Neutrophil (primary cell): Measurements from ENCODE around the gene TPPP.

ENCODE experiments used
- H3K27ac ChIP-seq: fragments of 200-600 bp; sonication (generic); 2 replicates; pipeline ENCODE4 v1.5.1; 2016; ENCODE audit warnings: mild to moderate bottlenecking, moderate library complexity
- H3K27me3 ChIP-seq: fragments of 200-600 bp; sonication (generic); 2 replicates; pipeline ENCODE4 v1.6.0; 2016; ENCODE audit warnings: mild to moderate bottlenecking
- H3K36me3 ChIP-seq: fragments of 200-600 bp; sonication (generic); 2 replicates; pipeline ENCODE4 v1.5.1; 2017
- H3K4me1 ChIP-seq, 2 experiments: fragments of 200-600 bp in 1 of 2; sonication (generic) in 1 of 2; 1 replicate in 1 of 2; 2 replicates in 1 of 2; pipeline versions ENCODE4 v1.5.1 to v1.6.1; 2013 to 2016; ENCODE audit warnings: low read depth in 1 of 2, low read length in 1 of 2, mild to moderate bottlenecking in 1 of 2, moderate library complexity in 1 of 2; ENCODE audit not compliant: control insufficient read depth in 1 of 2, insufficient read depth in 1 of 2
- H3K4me3 ChIP-seq, 2 experiments: fragments of 200-600 bp in 1 of 2; sonication (generic) in 1 of 2; 1 replicate in 1 of 2; 2 replicates in 1 of 2; pipeline ENCODE4 v1.5.1; 2013 to 2016; ENCODE audit warnings: low read depth in 1 of 2, low read length in 1 of 2, mild to moderate bottlenecking in 1 of 2, moderate library complexity in 1 of 2
- H3K9me3 ChIP-seq: fragments of 200-600 bp; sonication (generic); 2 replicates; pipeline ENCODE4 v1.5.1; 2016
- TF ChIP-seq, protein P1 (sequence below): fragments of 200-600 bp; sonication (generic); IDR thresholded peaks from 2 replicates; pipeline ENCODE4 v1.5.1; 2016; ENCODE audit warnings: antibody characterized with exemption

TPPP gene

DNA sequence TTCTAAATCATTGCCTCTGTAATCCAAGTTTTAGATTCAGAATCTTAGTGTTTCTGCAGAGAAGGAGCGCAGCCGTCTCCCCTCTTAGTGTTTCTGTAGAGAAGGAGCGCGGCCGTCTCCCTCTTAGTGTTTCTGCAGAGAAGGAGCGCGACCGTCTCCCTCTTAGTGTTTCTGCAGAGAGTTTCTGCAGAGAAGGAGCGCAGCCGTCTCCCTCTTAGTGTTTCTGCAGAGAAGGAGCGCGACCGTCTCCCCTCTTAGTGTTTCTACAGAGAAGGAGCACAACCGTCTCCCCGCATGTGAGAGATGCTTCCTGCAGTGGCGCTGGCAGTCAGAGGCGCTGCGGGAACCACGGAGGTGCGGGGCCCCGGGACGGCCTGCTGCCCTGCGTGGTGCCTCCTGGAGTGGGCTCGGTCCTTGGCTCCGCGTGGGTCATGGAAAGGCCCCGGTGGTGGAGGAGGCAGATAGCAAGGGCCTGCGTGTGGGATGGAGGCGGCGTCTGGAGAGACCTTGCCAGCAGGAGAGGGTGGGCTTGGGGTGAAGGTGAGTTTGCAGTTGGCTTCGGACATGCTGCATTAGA, 70.1 kb downstream of the TPPP start:
- TF ChIP-seq, protein P1, sequence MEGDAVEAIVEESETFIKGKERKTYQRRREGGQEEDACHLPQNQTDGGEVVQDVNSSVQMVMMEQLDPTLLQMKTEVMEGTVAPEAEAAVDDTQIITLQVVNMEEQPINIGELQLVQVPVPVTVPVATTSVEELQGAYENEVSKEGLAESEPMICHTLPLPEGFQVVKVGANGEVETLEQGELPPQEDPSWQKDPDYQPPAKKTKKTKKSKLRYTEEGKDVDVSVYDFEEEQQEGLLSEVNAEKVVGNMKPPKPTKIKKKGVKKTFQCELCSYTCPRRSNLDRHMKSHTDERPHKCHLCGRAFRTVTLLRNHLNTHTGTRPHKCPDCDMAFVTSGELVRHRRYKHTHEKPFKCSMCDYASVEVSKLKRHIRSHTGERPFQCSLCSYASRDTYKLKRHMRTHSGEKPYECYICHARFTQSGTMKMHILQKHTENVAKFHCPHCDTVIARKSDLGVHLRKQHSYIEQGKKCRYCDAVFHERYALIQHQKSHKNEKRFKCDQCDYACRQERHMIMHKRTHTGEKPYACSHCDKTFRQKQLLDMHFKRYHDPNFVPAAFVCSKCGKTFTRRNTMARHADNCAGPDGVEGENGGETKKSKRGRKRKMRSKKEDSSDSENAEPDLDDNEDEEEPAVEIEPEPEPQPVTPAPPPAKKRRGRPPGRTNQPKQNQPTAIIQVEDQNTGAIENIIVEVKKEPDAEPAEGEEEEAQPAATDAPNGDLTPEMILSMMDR: no peak
- Histone ChIP-seq H3K9me3 (no peaks in the 10 kb centered on the region), H3K4me3 (no peak overlapping the region), H3K36me3 (peaks cover 64% of the 10 kb centered on the region), H3K27ac (no peak overlapping the region), H3K4me1 (no peaks in the 10 kb centered on the region), H3K27me3 (no peaks in the 10 kb centered on the region)

DNA sequence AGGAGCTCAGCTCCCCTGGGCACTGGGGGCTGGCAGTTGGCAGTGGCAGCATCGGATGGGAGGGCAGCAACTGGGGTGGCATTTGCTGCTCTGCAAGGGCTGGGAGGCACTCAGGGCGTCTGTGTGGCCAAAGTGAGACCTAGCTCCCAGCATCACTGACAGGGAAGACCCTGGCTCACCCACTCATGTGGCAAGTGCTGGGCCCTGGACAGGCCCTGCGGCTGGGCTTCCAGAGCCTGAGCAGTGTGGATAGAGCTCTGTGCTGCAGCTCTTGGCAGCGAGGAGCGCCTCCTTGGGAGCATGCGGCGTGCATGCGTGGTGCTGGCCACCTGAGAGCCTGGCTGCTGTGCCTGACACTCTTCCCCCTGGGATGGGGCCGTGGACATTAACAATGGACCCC, 70.8 kb downstream of the TPPP start:
- no peak overlapping the region for H3K27ac ChIP-seq
- TF ChIP-seq, protein P1: no peak
- no peaks in the 10 kb centered on the region for H3K4me1 ChIP-seq
- no peak overlapping the region for H3K4me3 ChIP-seq
- H3K27me3 ChIP-seq: no peaks in the 10 kb centered on the region
- no peaks in the 10 kb centered on the region for H3K9me3 ChIP-seq
- H3K36me3 ChIP-seq: peaks cover 59% of the 10 kb centered on the region

DNA sequence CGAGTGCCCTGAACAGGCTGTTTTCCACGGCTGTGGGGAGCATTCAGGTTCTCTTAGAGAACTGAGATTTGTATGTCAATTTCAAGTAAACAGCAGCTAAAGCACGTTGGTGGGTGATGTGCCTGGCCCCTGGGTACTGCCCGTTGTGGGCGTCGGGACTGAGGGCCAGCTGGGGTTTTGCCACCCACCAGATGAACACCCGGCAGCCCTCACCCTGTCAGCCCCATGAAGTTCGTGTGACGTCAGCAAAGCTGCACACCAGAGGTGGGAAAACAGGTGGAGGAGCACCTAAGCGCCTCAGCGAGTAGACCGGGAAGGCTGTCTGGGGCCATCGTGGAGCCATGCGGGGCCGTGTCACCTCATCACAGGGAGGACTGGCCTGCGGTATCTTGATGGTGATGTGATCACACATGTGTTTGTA, 71.8 kb downstream of the TPPP start:
- no peak overlapping the region for H3K27ac ChIP-seq
- TF ChIP-seq, protein P1: no peak
- H3K4me1 ChIP-seq: no peaks in the 10 kb centered on the region
- H3K27me3 ChIP-seq: no peaks in the 10 kb centered on the region
- H3K36me3 ChIP-seq: peaks cover 57% of the 10 kb centered on the region
- H3K4me3 ChIP-seq: no peak overlapping the region
- no peaks in the 10 kb centered on the region for H3K9me3 ChIP-seq

DNA sequence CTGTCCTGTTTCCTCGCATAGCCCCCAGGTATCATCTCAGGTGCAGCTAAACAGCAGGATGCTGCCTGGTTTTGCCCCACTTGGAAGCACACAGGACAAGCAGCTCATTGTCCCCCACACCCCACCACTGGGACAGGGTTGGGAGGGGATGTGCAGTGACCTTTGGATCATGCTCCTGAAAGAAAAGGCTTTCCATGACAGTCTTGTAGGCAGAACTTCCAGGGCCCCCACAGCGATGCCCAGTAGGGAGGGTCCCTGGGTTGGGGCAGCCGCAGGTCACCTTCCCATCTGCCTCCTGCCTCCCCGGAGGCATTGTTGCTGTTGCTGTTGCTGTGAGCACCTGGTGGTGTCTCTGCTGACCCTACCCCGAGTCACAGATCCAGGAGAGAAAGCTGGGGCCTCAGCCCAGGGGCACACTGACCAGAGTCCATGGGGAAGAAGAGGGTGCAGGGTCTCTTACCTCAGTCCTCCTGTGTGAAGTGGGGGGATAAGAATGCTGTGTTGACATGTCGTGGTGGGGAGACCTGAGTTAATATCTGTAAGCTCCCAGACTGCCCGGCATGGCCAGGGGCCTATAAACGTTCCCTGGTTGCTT, 72.5 kb downstream of the TPPP start:
- H3K36me3 ChIP-seq: peaks cover 51% of the 10 kb centered on the region
- no peak overlapping the region for H3K27ac ChIP-seq
- H3K4me1 ChIP-seq: no peaks in the 10 kb centered on the region
- TF ChIP-seq, protein P1: no peak
- no peaks in the 10 kb centered on the region for H3K27me3 ChIP-seq
- H3K4me3 ChIP-seq: no peak overlapping the region
- H3K9me3 ChIP-seq: no peaks in the 10 kb centered on the region

DNA sequence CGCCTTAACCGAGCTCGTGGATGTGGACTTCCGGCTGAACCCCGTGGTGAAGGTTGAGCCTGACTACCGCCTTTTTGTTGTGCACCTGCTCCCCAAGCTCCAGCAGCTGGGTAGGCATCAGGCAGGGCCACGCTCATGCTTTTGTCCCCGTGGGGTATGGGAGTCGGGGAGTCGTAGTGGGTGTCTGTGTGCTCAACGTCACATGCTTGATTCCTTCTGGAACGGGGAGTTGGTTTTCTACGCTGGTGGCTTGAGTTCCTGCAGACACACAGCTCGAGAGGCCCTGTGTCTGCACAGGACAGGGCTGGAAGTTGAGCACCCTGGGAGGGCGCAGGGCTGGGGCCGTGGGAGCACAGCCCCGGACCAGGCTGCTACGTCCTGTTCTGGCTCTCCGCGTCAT, 73.0 kb downstream of the TPPP start:
- TF ChIP-seq, protein P1: no peak
- H3K9me3 ChIP-seq: no peaks in the 10 kb centered on the region
- H3K36me3 ChIP-seq: peaks cover 47% of the 10 kb centered on the region
- no peak overlapping the region for H3K4me3 ChIP-seq
- H3K27me3 ChIP-seq: no peaks in the 10 kb centered on the region
- H3K27ac ChIP-seq: no peak overlapping the region
- no peaks in the 10 kb centered on the region for H3K4me1 ChIP-seq
